T-helper 2 cell treated with Interferon-gamma antibody and Interleukin-4, amounts not matched to agents 5 μg/mL and 100 μg/mL, for 36 hours (primary cell): Measurements from ENCODE around the gene CCR4.
A peak's percentile ranks its signal among the peaks of the same experiment; 100 is the strongest.
"Not testable (repeated sequence)": the region's sequence is repeated elsewhere in the genome, so short reads cannot be mapped to it uniquely, and the experiment has no call there.

Source experiments
- DNase-seq: peaks from one replicate; pipeline ENCODE4 v3.0.0; 2021; ENCODE audit warnings: low spot score
- H3K27ac Mint-ChIP-seq: one replicate; pipeline ENCODE4 v1.8.0; 2021; ENCODE audit warnings: mild to moderate bottlenecking, mixed read lengths
- H3K27me3 Mint-ChIP-seq: one replicate; pipeline ENCODE4 v1.8.0; 2021; ENCODE audit warnings: low read depth, mixed read lengths
- H3K36me3 Mint-ChIP-seq: one replicate; pipeline ENCODE4 v1.8.0; 2021; ENCODE audit warnings: low read depth, mixed read lengths
- H3K4me1 Mint-ChIP-seq: one replicate; pipeline ENCODE4 v1.8.0; 2021; ENCODE audit warnings: low read depth, mixed read lengths
- H3K4me3 Mint-ChIP-seq: one replicate; pipeline ENCODE4 v1.8.0; 2022; ENCODE audit warnings: mild to moderate bottlenecking, moderate library complexity, mixed read lengths
- H3K9me3 Mint-ChIP-seq: one replicate; pipeline ENCODE4 v1.8.0; 2021; ENCODE audit warnings: mixed read lengths

The CCR4 gene

GRCh38 chr3:32951410-32951811, at the start of gene CCR4:
Gene CCR4, plus strand, starts transcription at chr3:32951644. Its CDS starts 1,779 bp downstream, at chr3:32953423.
- peaks cover 57% of the 10 kb centered on the region for H3K4me1 Mint-ChIP-seq
- no peaks in the 10 kb centered on the region for H3K9me3 Mint-ChIP-seq
- peaks cover 40% of the 10 kb centered on the region for H3K36me3 Mint-ChIP-seq
- peak within 1 kb of the TSS; percentile 96 for H3K27ac Mint-ChIP-seq
- no peaks in the 10 kb centered on the region for H3K27me3 Mint-ChIP-seq
- peak; percentile 61 for DNase-seq
- peak within 1 kb of the TSS; percentile 98 for H3K4me3 Mint-ChIP-seq

- H3K27me3 Mint-ChIP-seq: peaks cover 20% of the 10 kb centered on the region
- not testable (repeated sequence) for H3K36me3 Mint-ChIP-seq, H3K27ac Mint-ChIP-seq, H3K4me1 Mint-ChIP-seq, H3K9me3 Mint-ChIP-seq
- peak overlapping the region; percentile 69 for H3K4me3 Mint-ChIP-seq
- DNase-seq: peak; percentile 16
Observed at GRCh38 chr3:32902887-32903371, 48.5 kb upstream of the CCR4 start.

- H3K4me3 Mint-ChIP-seq: no peak overlapping the region
- no peaks in the 10 kb centered on the region for H3K36me3 Mint-ChIP-seq
Observed at GRCh38 chr3:32903953-32904352, 47.5 kb upstream of the CCR4 start.

GRCh38 chr3:32909999-32910398, 41.4 kb upstream of the CCR4 start:
- no peak for DNase-seq
- H3K4me3 Mint-ChIP-seq: no peak overlapping the region
- no peaks in the 10 kb centered on the region for H3K9me3 Mint-ChIP-seq
- peaks cover 5% of the 10 kb centered on the region for H3K4me1 Mint-ChIP-seq
- H3K27me3 Mint-ChIP-seq: peaks cover 2% of the 10 kb centered on the region
- no peaks in the 10 kb centered on the region for H3K36me3 Mint-ChIP-seq
- H3K27ac Mint-ChIP-seq: no peak overlapping the region

More at GRCh38 chr3:32903953-32904352, 47.5 kb upstream of the CCR4 start:
- H3K9me3 Mint-ChIP-seq: no peaks in the 10 kb centered on the region
- no peaks in the 10 kb centered on the region for H3K4me1 Mint-ChIP-seq
- no peak overlapping the region for H3K27ac Mint-ChIP-seq
- no peak for DNase-seq
- peaks cover 13% of the 10 kb centered on the region for H3K27me3 Mint-ChIP-seq

- DNase-seq: no peak
- H3K27ac Mint-ChIP-seq: no peak overlapping the region
- no peaks in the 10 kb centered on the region for H3K36me3 Mint-ChIP-seq
- no peaks in the 10 kb centered on the region for H3K9me3 Mint-ChIP-seq
- peaks cover 5% of the 10 kb centered on the region for H3K4me1 Mint-ChIP-seq
- no peak overlapping the region for H3K4me3 Mint-ChIP-seq
- H3K27me3 Mint-ChIP-seq: peaks cover 2% of the 10 kb centered on the region
Observed at GRCh38 chr3:32910954-32911353, 40.5 kb upstream of the CCR4 start.

- Mint-ChIP-seq H3K27me3 (peaks cover 2% of the 10 kb centered on the region), H3K4me1 (peaks cover 5% of the 10 kb centered on the region), H3K4me3 (no peak overlapping the region), H3K36me3 (peaks cover 2% of the 10 kb centered on the region), H3K27ac (peak overlapping the region; percentile 1), H3K9me3 (peaks cover 5% of the 10 kb centered on the region)
- no peak for DNase-seq
Observed at GRCh38 chr3:32912046-32912445, 39.4 kb upstream of the CCR4 start.

- peaks cover 9% of the 10 kb centered on the region for H3K9me3 Mint-ChIP-seq
- no peak overlapping the region for H3K4me3 Mint-ChIP-seq
- DNase-seq: no peak
- H3K27me3 Mint-ChIP-seq: peaks cover 2% of the 10 kb centered on the region
- H3K36me3 Mint-ChIP-seq: peaks cover 3% of the 10 kb centered on the region
- H3K4me1 Mint-ChIP-seq: peaks cover 5% of the 10 kb centered on the region
- H3K27ac Mint-ChIP-seq: no peak overlapping the region
Observed at GRCh38 chr3:32913790-32914446, 37.5 kb upstream of the CCR4 start.

GRCh38 chr3:32919920-32920319, 31.5 kb upstream of the CCR4 start:
- Mint-ChIP-seq H3K36me3 (peaks cover 3% of the 10 kb centered on the region), H3K27me3 (peaks cover 10% of the 10 kb centered on the region), H3K9me3 (peaks cover 9% of the 10 kb centered on the region), H3K27ac (no peak overlapping the region), H3K4me1 (no peaks in the 10 kb centered on the region), H3K4me3 (no peak overlapping the region)
- no peak for DNase-seq

GRCh38 chr3:32922078-32922477, 29.4 kb upstream of the CCR4 start:
- DNase-seq: no peak
- Mint-ChIP-seq H3K36me3 (peaks cover under 1% of the 10 kb centered on the region), H3K9me3 (peaks cover 3% of the 10 kb centered on the region), H3K27ac (no peak overlapping the region), H3K4me1 (no peaks in the 10 kb centered on the region), H3K4me3 (no peak overlapping the region), H3K27me3 (peaks cover 18% of the 10 kb centered on the region)

GRCh38 chr3:32930161-32930560, 21.3 kb upstream of the CCR4 start:
- DNase-seq: no peak
- H3K27me3 Mint-ChIP-seq: peaks cover 28% of the 10 kb centered on the region
- H3K9me3 Mint-ChIP-seq: no peaks in the 10 kb centered on the region
- H3K4me1 Mint-ChIP-seq: no peaks in the 10 kb centered on the region
- no peak overlapping the region for H3K27ac Mint-ChIP-seq
- no peaks in the 10 kb centered on the region for H3K36me3 Mint-ChIP-seq
- H3K4me3 Mint-ChIP-seq: no peak overlapping the region

- peaks cover 26% of the 10 kb centered on the region for H3K27me3 Mint-ChIP-seq
- not testable (repeated sequence) for H3K27ac Mint-ChIP-seq, H3K36me3 Mint-ChIP-seq, H3K9me3 Mint-ChIP-seq, H3K4me3 Mint-ChIP-seq, H3K4me1 Mint-ChIP-seq, DNase-seq
Observed at GRCh38 chr3:32931273-32931672, 20.2 kb upstream of the CCR4 start.

- no peaks in the 10 kb centered on the region for H3K36me3 Mint-ChIP-seq
- no peaks in the 10 kb centered on the region for H3K9me3 Mint-ChIP-seq
- DNase-seq: no peak
- no peak overlapping the region for H3K27ac Mint-ChIP-seq
- no peaks in the 10 kb centered on the region for H3K4me1 Mint-ChIP-seq
- no peak overlapping the region for H3K4me3 Mint-ChIP-seq
- peaks cover 20% of the 10 kb centered on the region for H3K27me3 Mint-ChIP-seq
Observed at GRCh38 chr3:32934150-32934742, 17.2 kb upstream of the CCR4 start.

GRCh38 chr3:32937331-32937730, 14.1 kb upstream of the CCR4 start:
- no peak overlapping the region for H3K27ac Mint-ChIP-seq
- H3K27me3 Mint-ChIP-seq: peaks cover 10% of the 10 kb centered on the region
- DNase-seq: no peak
- no peaks in the 10 kb centered on the region for H3K36me3 Mint-ChIP-seq
- no peaks in the 10 kb centered on the region for H3K4me1 Mint-ChIP-seq
- no peaks in the 10 kb centered on the region for H3K9me3 Mint-ChIP-seq
- H3K4me3 Mint-ChIP-seq: no peak overlapping the region

GRCh38 chr3:32939531-32940284, 11.7 kb upstream of the CCR4 start:
- not testable (repeated sequence) for H3K4me1 Mint-ChIP-seq, H3K27ac Mint-ChIP-seq, H3K27me3 Mint-ChIP-seq, H3K9me3 Mint-ChIP-seq, H3K4me3 Mint-ChIP-seq, DNase-seq, H3K36me3 Mint-ChIP-seq
